Left colon (tissue), 2 donors: ENCODE data around the gene MRPL53. TPM values are rescaled to one million over a fixed set of nuclear protein-coding genes. Genes with fewer than 3 reads are reported as not detected.
"Not testable (repeated sequence)": the region's sequence is repeated elsewhere in the genome, so short reads cannot be mapped to it uniquely, and the experiment has no call there.

ENCODE experiments used
- ATAC-seq: fragments of 200-7000 bp; cut with Tn5 transposase; one replicate; pipeline ENCODE4 v1.9.1; 2020; ENCODE audit warnings: mild to moderate bottlenecking, moderate library complexity
- DNase-seq, 2 donors: peaks; one replicate each; pipeline ENCODE4 v3.0.0-alpha.2; 2020
- intact Hi-C, 2 donors: fragments of 100-400 bp; cut with DNase I in 1 of 2; cut with micrococcal nuclease in 1 of 2; formaldehyde crosslinking; loops; one replicate each; pipeline versions ENCODE4 v1.11.2 to v1.14.0; 2022; cut with DNase I, micrococcal nuclease
- total RNA-seq, 2 donors: library from RNA; stranded (reverse); fragmentation: NEBNext Ultra II Directional; extraction: Animal tissue kit (Norgen Biotek cat#: 25700); gene quantifications; one replicate each; pipeline ENCODE4 v1.2.1, GENCODE V29; 2021
- donor health status: DM: no; HTN: no; CAD: no.
- donor health status: DM: yes; HTN: yes; CAD: no.

The MRPL53 gene
- total RNA-seq, 2 donors from 2014 or later: 63.6 to 65.0 TPM

DNA sequence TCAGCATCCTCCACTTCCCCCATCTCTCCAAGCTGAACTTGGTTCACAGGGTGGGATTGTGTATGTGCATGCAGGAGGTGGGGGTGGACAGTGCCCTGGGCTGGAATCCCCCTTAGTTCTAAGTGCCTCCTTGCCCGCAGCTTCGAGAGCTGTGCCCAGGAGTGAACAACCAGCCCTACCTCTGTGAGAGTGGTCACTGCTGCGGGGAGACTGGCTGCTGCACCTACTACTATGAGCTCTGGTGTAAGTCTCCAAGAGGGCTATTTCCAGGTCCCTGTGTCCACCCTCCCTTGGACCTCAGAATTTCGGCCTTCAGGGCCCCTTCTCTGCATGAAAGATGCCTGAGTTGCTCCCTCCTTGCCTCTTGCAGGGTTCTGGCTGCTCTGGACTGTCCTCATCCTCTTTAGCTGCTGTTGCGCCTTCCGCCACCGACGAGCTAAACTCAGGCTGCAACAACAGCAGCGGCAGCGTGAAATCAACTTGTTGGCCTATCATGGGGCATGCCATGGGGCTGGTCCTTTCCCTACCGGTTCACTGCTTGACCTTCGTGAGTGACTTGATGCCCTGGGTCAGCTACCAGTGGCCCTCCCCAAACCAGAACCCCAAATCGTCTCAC, 12.9 kb downstream of the MRPL53 start:
- DNase-seq, intact Hi-C loops, ATAC-seq: not testable (repeated sequence)

DNA sequence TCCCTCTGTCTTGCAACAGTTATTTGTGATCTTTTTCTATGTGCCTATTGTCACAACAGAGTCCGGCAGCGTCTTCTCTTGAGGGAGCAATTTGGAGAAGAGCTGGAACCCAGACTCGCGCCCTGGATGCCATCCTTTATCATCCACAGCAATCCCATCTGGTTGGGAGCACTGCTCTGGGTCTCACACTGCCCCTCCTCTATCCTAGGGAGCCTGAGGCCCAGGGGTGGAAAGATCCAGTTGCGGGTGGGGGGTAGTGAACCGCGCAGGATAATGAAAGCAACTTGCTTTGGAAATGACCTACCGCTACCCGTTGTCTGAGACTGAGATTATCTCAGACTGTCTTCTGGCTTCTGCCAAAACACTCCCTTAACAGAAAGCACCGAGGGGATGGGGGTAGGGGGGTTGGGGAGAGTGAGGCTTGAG, 13.5 kb downstream of the MRPL53 start:
- DNase-seq: peak in 1 of 2 donors; percentile 19
- intact Hi-C loops: no loop called here

DNA sequence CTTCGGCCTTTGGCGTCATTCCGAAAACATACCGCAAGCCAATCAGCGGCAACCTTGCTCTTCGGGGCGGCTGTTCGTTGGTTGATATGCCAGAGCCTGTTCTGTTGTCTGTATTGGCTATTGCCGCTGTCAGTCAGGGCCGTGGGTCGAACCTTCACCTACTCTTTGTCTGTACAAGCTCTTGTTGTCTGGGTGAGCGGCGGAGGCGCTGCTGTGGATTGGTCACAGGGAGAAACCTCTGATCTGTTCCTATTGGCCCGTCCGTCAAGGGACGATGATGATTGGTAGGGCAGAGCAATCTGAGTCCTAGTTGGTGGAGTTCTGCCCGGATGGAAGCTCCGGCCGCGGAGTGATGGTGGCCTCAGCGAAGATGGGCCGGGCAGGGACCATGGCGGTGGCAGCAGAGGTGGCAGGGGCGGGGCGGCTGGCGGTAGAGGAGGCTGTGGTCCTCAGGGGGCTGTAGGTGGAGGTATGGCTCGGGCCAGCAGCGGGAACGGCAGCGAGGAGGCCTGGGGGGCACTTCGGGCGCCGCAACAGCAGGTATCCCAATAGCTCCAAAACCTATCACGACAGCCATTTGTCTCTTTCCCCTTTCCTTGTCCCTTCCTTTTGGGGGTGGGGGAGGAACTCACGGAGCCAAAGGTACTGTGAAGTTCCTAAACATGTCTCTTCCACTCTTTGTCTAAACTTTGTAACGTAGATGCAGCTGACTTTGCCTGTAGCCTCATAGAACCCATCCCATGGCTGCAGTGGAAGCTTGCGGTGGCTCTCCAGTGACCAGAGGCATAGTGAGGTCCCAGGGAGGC, 14.1 kb downstream of the MRPL53 start, which contains the start of gene WBP1:
TSS of gene WBP1 (plus strand) at position 307 of the 806 bp plus-strand sequence. CDS start at position 472, 165 bp downstream.
- intact Hi-C loops: no loop called here
- peak; percentile 79 for ATAC-seq
- peak; percentile 98 to 100 for DNase-seq

More for the DNA sequence above, 13.5 kb downstream of the MRPL53 start:
- no peak for ATAC-seq

DNA sequence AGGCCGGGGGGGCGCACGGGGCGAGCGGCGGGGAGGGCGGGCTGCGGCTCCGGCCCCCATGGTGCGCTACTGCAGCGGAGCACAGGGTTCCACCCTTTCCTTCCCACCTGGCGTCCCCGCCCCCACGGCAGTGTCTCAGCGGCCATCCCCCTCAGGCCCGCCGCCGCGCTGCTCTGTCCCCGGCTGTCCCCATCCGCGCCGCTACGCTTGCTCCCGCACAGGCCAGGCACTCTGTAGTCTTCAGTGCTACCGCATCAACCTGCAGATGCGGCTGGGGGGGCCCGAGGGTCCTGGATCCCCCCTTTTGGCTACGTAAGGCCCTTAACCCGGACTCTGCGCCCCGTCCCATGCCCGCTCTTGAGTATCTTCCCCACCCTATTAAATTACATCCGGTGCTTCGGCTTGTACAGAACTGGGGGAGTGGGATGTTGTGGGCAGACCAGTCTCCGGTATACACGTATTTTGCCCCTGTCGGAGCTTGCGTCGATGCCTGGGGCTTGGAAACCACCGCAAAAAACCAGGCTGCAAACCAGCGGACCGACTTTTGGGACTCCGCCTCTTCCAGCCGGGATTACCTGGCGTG, 14.8 kb downstream of the MRPL53 start:
- ATAC-seq (peak; percentile 53), DNase-seq (peak; percentile 83 to 90)
- intact Hi-C loops: no loop called here

DNA sequence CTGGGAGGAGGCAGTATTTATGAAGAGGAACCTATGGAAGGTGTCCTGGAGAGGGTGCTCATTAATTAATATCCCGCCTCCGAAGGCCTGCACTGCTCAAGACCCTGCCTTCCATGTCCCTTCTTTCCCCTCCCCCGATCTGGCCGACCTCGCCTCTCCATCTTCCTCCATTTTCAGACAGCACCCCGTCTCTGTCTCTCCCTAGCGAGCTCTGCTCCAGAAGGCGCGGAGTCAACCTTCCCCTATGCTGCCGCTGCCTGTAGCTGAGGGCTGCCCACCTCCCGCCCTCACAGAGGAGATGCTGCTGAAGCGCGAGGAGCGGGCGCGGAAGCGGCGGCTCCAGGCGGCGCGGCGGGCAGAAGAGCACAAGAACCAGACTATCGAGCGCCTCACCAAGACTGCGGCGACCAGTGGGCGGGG, 15.3 kb downstream of the MRPL53 start:
- intact Hi-C loops: no loop called here
- DNase-seq: no peak
- ATAC-seq: no peak

DNA sequence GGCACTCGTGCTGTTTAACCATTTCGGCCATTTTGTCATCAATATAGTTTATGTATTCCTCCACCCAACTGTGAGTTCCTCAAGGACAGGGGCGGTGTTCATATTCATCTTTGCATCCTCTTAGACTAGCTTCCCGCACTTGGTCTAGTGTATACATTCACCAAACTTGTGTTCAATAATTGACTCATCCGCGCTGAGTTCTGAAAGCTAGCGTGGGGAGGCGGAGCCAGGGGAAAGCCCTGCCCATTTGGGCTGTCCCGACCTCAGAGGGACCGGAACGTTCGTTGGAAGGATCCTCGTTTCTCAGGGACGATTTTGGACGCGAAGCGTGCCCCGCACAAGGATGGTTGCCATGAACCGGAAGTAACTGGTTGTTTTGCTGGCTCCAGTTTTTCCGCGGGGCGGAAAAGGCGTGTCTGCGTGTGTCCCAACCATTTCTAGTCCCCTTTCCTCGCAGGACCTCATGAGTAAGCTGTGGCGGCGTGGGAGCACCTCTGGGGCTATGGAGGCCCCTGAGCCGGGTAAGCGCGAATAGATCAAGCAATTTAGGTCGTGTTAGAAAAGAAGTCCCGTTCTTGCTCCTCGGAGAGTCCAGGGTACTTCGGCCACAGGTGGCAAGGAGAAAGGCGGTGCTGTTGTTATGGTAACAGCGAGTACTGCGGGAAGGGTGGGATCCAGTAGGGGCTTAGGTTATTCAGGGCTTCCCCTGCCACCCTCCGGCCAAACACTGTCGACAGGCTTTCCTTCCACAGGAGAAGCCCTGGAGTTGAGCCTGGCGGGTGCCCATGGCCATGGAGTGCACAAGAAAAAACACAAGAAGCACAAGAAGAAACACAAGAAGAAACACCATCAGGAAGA, 17.6 kb downstream of the MRPL53 start, which contains the start of gene INO80B:
TSS of gene INO80B (plus strand) at position 434 of the 858 bp plus-strand sequence. CDS start at position 464, 30 bp downstream.
- intact Hi-C loops: no loop called here
- ATAC-seq (peak; percentile 61), DNase-seq (peak; percentile 95 to 96)

DNA sequence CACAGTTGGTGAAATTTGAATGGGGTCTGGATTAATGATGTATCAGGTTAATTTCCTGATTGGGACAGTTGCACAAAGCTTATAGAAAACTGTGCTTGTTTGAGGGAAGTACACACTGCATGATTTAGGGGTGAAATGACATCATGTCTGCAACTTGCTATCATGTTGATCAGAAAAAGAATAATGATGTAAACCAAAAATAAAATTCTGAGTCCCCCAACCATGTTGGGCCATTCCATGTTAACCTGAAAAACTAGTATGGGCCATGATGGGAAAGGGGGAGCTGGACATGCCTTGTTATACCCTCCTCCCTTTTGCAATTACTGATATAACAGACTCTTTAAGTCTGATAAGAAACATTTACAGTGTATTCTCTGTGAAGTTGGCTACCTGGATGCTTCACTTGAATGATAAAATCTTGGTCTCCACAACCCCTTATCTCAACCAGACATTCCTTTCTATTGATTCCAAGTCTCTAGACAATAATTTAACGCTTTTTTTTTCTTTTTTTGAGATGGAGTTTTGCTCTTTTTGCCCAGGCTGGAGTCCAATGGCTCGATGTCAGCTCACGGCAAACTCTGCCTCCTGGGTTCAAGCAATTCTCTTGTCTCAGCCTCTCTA, 21.8 kb downstream of the MRPL53 start:
- intact Hi-C loops: no loop called here
- no peak for DNase-seq
- ATAC-seq: no peak

DNA sequence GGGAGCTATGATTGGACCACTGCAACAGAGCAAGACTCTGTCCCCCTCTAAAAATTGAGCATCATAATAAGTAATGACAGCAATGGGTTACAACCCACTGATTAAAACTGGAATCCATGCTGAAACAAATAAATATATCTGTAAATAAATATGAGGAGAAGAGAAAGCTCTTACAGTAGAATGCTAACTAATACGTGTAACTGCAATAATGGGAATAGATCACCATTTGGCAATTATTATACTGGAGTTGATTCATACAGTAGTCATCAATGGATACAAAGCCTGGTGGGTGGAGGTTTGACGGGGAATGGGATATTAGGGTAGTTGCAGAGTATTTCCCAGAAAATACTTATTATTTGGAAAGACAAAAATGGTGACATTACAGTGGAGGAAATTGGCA, 23.7 kb downstream of the MRPL53 start:
- no peak for ATAC-seq
- intact Hi-C loops: no loop called here

DNA sequence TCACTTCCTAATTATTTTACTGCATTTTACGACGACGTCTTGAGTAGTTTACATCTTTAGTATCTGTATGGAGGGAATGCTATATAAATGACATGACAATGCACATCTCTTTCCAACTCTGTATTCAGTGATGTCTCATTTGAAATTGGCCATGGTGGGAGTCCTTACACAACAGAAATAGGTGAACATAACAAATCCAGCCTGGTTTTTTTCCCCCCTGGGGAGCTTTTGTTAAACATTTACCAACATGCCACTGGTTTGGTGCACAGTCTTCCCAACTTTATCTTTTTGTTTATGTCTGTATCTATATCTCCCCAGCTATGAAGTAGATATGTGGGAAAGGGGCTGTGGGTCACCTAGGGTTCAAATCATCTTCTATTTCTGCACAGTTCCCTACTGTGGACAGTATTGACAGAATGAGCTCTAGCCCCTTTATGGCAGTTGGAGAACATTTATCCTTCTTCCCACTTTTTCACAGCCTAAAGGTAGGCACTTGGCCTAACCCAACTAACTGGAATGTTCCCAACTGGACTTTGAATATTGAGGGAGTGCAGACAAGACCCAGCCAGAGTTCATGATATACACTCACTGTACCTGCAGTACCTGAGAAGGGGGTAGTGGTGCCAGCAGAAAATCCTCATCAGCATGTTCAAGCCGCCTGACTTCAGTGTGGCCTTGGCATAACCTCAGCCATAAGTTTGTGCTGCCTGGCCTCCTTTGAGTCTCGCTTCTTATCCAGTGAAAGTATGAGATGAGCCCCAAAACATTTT, 25.1 kb downstream of the MRPL53 start:
- intact Hi-C loops: no loop called here
- no peak for DNase-seq

More for the DNA sequence above, 23.7 kb downstream of the MRPL53 start:
- no peak for DNase-seq

DNA sequence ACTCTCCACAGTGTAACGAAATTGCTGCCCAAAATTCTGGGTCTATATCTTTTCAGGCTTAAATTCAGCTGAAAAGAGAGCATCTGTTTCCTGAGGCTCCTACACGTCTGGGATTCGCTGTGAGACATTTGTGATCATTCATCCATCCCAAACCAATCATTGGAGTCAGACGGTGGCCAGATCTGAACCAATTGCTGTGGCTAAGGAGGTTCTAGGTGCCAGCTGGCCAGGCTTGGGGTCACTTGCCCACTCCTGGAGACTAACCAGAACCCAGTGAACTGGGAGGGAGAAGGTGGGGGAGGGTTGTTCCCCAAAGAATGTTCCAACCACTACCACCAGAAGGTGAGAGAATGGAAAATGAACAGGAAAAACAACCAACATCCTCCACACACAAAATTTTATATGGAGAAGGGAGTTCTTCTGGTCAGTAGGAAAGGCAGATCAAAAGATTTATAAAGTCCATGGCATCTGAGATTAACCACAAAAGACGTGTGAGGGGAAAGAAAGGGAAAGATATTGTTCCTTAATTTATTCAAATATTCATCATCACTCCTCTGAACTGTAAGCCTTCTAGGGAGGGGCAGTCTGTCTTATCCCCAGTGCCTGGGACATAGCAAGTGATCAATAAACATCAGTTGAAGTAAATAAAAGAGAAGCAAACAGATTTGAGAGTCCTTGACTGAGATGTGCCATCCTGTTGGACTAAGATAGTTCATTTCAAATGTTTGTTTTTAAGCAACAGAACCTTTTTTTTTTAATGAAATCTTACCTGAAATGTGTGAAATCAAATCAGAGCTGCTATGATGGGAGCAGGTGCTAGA, 27.8 kb downstream of the MRPL53 start:
- no peak for ATAC-seq
- intact Hi-C loops: no loop called here
- DNase-seq: no peak

More for the DNA sequence above, 25.1 kb downstream of the MRPL53 start:
- ATAC-seq: peak; percentile 73

DNA sequence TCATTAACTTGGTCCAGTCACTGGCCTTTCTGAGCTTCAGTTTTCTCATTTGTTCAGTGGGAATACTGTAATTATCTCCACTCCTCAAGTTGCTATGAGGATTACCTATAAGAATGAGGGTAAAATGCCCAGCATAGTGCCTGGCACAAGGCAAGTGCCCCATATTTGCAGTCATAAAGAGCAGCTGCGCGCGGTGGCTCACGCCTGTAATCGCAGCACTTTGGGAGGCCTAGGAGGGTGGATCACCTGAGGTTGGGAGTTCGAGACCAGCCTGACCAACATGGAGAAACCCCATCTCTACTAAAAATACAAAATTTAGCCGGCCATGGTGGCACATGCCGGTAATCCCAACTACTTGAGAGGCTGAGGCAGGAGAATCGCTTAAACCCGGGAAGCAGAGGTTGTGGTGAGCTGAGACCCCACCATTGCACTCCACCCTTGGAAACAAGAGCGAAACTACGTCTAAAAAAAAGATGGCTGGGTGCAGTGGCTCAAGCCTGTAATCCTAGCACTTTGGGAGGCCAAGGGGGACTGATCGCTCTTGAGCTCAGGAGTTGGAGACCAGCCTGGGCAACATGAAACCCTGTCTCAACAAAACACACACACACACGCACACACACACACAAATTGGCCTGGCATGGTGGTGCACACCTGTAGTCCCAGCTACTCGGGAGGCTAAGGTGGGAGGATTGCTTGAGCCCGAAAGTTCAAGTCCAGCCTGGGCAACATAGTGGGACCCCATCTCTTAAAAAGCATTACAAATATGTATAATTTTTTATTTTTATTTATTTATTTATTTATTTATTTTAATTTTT, 29.8 kb downstream of the MRPL53 start:
- ATAC-seq, intact Hi-C loops: not testable (repeated sequence)
- peak in 1 of 2 donors; percentile 39 for DNase-seq

DNA sequence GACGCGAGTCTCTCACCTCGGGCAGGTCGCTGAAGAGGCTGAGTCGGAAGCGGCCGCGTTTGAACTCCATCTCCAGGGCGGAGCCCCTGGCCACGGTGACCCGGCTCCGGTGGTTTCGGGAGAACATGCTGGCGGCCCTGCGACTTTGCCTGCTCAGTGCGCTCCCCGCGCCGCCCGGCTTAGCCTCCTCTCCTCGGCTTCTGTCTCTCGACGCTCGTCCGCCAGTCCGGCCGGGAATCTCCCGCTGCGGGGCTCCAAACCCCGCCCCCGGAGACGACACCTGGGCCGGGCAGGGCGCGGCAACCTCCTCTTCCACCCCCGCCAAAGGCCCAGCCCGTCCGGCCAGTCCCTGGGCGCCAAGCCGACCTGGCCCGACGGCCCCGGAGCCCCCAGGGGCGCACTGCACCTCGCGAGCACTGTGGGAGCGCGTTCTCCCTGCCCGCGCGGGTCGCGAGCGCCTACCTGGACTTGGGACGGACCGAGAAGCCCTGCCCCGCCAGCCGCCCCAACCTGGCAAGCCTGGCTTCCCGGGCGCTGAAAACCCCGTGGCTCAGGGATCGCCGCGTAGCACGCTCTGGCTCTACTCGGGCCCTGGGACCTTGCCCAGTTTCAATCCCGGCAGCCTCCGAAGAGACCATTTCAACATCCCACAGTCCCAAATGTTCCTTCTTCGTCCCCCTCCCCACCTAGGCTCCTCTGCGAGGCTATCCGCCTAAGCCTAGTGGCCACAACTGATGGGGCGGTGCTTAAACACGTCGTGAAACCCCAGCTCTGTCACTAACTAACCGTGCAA, 30.6 kb downstream of the MRPL53 start, which contains the start of gene RTKN:
TSS of gene RTKN (minus strand) at position 248 of the 793 bp plus-strand sequence. CDS start at position 127, 121 bp downstream.
- peak; percentile 79 to 85 for DNase-seq
- ATAC-seq: peak; percentile 71
- intact Hi-C loops: no loop called here

DNA sequence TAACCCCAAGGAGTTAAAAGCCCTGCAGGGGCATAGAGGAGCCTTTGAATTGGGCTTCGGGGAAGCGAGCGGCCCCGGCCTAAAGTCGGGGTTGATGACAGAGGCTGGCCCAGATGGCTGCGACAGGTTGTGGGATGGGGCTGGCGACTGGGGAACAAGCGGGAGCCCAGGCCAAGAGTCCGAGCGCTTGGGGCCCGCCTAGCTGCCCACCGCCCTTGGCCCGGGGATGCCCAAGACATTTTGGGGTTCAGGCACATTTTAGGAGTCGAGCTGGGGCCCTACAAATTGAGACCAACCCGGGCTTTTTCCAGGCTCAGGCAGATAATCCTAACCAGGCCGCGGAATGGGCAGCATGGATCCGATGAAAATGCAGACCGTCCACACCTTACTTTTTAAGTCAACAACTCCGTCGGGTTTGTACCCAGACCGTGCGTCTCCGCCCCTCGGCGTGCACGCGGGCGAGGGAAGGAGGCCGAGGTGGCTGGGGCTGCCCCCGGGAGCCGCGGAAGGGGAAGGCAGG, 31.2 kb downstream of the MRPL53 start:
- intact Hi-C loops: no loop called here
- ATAC-seq (peak; percentile 39), DNase-seq (no peak)

DNA sequence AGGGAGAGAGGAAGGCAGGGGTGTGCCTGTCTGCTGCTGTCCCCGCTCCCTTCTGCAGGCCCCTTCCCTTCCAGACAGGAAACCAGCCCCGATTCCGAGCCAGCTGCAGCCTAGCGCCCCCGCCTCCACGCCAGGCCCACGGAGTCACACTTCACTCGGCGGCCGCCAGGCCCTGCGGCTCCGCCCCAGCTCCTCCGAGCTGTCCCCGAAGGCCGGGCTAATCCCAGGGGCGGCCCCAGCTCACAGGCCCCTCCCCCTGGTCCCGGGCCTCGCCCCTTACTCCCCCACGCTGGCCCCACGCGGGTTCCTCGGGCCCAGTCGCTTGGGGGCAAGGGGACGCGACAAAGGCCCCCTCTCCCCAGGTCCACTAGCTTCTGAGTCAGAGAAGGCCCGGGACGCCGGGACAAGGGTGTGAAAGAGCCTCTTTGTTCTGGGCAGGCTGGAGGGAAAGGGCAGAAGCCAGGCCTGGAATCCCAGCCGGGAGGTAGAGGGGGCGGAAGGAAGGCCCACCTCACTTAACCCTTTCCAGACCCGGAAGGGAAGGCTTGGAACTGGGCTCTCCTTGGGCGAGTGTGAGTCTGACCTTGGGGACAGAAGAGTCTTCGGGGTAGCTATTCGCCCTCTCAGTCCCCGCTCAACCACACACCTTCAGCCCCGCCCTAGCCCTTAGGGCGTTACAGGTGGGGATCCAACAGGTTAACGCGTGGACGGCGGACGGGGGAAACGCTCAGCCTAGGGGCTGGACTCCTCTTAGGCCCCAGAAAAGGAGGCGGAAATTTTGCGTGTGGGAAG, 31.9 kb downstream of the MRPL53 start:
- ATAC-seq: peak; percentile 77
- peak; percentile 88 to 90 for DNase-seq
- intact Hi-C loops: no loop called here
